ENCODE results near the gene SLC20A1. TPM values are rescaled to one million over a fixed set of nuclear protein-coding genes. Genes with fewer than 3 reads are reported as not detected.

SLC20A1 gene
- total RNA-seq, 1 experiment from 2014 or later, result 154 TPM

DNA sequence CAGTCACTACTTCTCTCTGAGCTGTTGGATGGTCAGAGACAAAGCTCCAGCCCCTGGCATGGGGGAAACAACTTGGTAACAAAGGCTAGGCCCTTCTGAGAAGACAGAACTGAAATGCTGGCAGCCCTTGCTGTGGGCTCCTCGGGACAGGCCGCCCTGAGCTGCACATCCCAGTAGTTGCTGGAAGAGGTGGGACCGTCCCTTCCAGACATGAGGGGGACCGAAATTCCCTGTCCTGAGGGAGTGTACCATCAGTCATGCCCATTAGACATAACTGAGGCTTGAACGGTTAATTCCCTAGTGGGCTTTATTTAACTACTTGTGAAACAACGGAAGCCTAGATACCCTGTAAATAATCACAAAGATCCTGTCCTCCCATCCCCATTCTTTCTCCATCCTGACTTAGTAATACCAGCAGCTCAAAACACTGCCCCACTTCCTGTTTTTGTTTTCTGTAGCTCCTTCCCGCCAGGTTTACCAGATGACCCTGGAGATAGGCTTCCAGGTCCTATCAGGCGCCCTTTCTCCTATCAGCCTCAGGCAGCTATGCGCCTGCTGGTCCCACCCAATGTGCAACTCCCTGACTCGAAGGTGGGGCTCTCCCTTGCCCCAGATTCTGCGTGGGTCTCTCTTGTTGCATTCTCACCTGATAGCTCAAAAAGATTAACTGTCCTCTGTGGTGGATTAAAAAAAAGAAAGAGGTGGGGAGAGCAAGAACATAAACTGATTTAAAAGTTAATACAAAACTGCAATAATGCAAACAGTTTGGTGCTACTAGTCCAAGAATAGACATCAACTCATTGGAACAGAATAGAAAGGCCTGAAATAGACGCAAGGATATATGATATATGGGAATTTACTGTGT, 38.0 kb downstream of the SLC20A1 start:
- no peak for TF ChIP-seq SIN3A (IDR thresholded peaks at IDR 0.05; ENCODE audit: low read depth)
- TF ChIP-seq ZFX (IDR thresholded peaks at IDR 0.05), result no peak
- TF ChIP-seq, protein P1, sequence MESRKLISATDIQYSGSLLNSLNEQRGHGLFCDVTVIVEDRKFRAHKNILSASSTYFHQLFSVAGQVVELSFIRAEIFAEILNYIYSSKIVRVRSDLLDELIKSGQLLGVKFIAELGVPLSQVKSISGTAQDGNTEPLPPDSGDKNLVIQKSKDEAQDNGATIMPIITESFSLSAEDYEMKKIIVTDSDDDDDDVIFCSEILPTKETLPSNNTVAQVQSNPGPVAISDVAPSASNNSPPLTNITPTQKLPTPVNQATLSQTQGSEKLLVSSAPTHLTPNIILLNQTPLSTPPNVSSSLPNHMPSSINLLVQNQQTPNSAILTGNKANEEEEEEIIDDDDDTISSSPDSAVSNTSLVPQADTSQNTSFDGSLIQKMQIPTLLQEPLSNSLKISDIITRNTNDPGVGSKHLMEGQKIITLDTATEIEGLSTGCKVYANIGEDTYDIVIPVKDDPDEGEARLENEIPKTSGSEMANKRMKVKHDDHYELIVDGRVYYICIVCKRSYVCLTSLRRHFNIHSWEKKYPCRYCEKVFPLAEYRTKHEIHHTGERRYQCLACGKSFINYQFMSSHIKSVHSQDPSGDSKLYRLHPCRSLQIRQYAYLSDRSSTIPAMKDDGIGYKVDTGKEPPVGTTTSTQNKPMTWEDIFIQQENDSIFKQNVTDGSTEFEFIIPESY (IDR thresholded peaks at IDR 0.05; ENCODE audit: extremely low read depth, insufficient replicate concordance, low read length), result no peak
- no peak for TF ChIP-seq EZH2 (IDR thresholded peaks at IDR 0.05)
- TF ChIP-seq CBX3 (IDR thresholded peaks at IDR 0.05; ENCODE audit: low read depth), result no peak
- no peak for TF ChIP-seq RAD21 (IDR thresholded peaks at IDR 0.05; ENCODE audit: low read depth)
- TF ChIP-seq YY1 (IDR thresholded peaks at IDR 0.05; ENCODE audit: extremely low read depth, insufficient replicate concordance, low read depth, low read length), result no peak
- no peak for TF ChIP-seq ZNF274 (IDR thresholded peaks at IDR 0.05; ENCODE audit: low read depth, low read length)
- no TSS peak for BruUV-seq (replicated peaks)
- Histone ChIP-seq H3K79me2 (ENCODE audit: insufficient read depth, low read length) (no peaks in the 10 kb centered on the region), H2AFZ (ENCODE audit: low read depth, low read length, poor library complexity, severe bottlenecking) (no peak overlapping the region), H3K9me3 (ENCODE audit: control insufficient read depth in 1 of 2, insufficient read depth in 1 of 2, low read depth in 1 of 2, low read length in 2 of 2) (no peaks in the 10 kb centered on the region), H3K27ac (ENCODE audit: low read depth, low read length) (no peak overlapping the region), H3K9me2 (ENCODE audit: insufficient read depth) (no peaks in the 10 kb centered on the region), H3K4me1 (ENCODE audit: control insufficient read depth in 1 of 2, insufficient read depth in 2 of 2, low read length in 2 of 2) (peaks cover 7 to 22% of the 10 kb centered on the region in 2 experiments), H3K4me3 (replicated peaks in 1 of 2; ENCODE audit: low read depth in 1 of 2, low read length in 2 of 2) (no peak overlapping the region), H3K36me3 (ENCODE audit: control insufficient read depth in 1 of 2, insufficient read depth in 2 of 2, low read length in 2 of 2) (no peaks in the 10 kb centered on the region), H3K27me3 (ENCODE audit: insufficient read depth, low read length) (no peaks in the 10 kb centered on the region), H3K4me2 (ENCODE audit: low read length) (no peak overlapping the region), H4K20me1 (ENCODE audit: insufficient read depth) (no peaks in the 10 kb centered on the region), H3K9ac (ENCODE audit: low read length) (no peak overlapping the region)
- RAD21 ChIA-PET (ENCODE audit: low non-redundant PET in 1 of 2, low total read pairs in 2 of 2, uncharacterized antibody in 2 of 2, unreplicated experiment in 2 of 2), result no interaction called here
- CTCF ChIA-PET, result no interaction called here
- POLR2A ChIA-PET, result interaction anchor here (0.7 kb wide), 1 partner anchor 38 kb away, joined by 3 read pairs; the partner anchor contains the start of gene SLC20A1
- ATAC-seq, result no peak
- intact Hi-C loops (cut with micrococcal nuclease), result no loop called here
- no peak for DNase-seq (ENCODE audit: low read depth, low spot score)
